Heart left ventricle (tissue), 16 donors: Measurements from ENCODE around the gene THAP5. TPM values are rescaled to one million over a fixed set of nuclear protein-coding genes. Genes with fewer than 3 reads are reported as not detected.

Source experiments
- ATAC-seq, 4 donors: fragments of 200-7000 bp; cut with Tn5 transposase; one replicate each; pipeline ENCODE4 v1.9.1; 2020 to 2022; ENCODE audit warnings: moderate library complexity in 4 of 4, mild to moderate bottlenecking in 3 of 4, moderate number of reproducible peaks in 1 of 4
- DNase-seq, 5 donors: peaks; one replicate each; pipeline ENCODE4 v3.0.0-alpha.2; 2020
- H3K27ac ChIP-seq, 12 donors: fragments of 200-600 bp; sonication (generic) in 4 of 12; one replicate each; pipeline versions ENCODE4 v1.5.0 to v1.8.0; 2016 to 2022; ENCODE audit warnings: mild to moderate bottlenecking in 2 of 12
- H3K27me3 ChIP-seq, 9 donors: fragments of 200-600 bp; sonication (generic) in 2 of 9; one replicate each; pipeline versions ENCODE4 v1.5.1 to v1.8.0; 2016 to 2022; ENCODE audit warnings: mild to moderate bottlenecking in 3 of 9
- H3K36me3 ChIP-seq, 9 donors: fragments of 200-600 bp; sonication (generic) in 2 of 9; one replicate each; pipeline versions ENCODE4 v1.5.0 to v1.8.0; 2018 to 2022; ENCODE audit warnings: mild to moderate bottlenecking in 2 of 9
- H3K4me1 ChIP-seq, 12 donors: fragments of 200-600 bp; sonication (generic) in 4 of 12; one replicate each; pipeline versions ENCODE4 v1.5.0 to v1.8.0; 2016 to 2022; ENCODE audit warnings: mild to moderate bottlenecking in 3 of 12
- H3K4me3 ChIP-seq, 12 donors: fragments of 200-600 bp; sonication (generic) in 4 of 12; one replicate each; pipeline versions ENCODE4 v1.5.0 to v1.8.0; 2017 to 2022; ENCODE audit warnings: mild to moderate bottlenecking in 9 of 12, moderate library complexity in 4 of 12
- H3K9me3 ChIP-seq, 12 donors: fragments of 200-600 bp; sonication (generic) in 4 of 12; one replicate each; pipeline versions ENCODE4 v1.5.0 to v1.8.0; 2016 to 2022; ENCODE audit warnings: mild to moderate bottlenecking in 1 of 12
- CTCF ChIP-seq, 12 donors: fragments of 200-600 bp; sonication (generic) in 4 of 12; IDR thresholded peaks; one replicate each; pipeline versions ENCODE4 v1.5.0 to v1.8.0; 2018 to 2022; ENCODE audit warnings: antibody characterized with exemption in 12 of 12, mild to moderate bottlenecking in 5 of 12
- POLR2A ChIP-seq, 2 donors: fragments of 450-650 bp; IDR thresholded peaks; one replicate each; pipeline ENCODE4 v1.6.1; 2017; ENCODE audit warnings: antibody characterized with exemption in 2 of 2, mild to moderate bottlenecking in 2 of 2, moderate library complexity in 2 of 2
- WGBS, 4 donors: extraction: QIAGEN DNeasy Blood & Tissue Kit in 2 of 4; methylation state at CpG; one replicate each; pipeline versions ENCODE4 v1.1.5 to v1.1.7; 2013 to 2018; 5-methylcytosine and 5-hydroxymethylcytosine counted together
- intact Hi-C, 10 donors: fragments of 100-400 bp; cut with DNase I; formaldehyde crosslinking; loops; one replicate each; pipeline versions ENCODE4 v1.11.1 to v1.14.2; 2022
- polyA plus RNA-seq, 2 donors: library from polyadenylated mRNA; stranded (reverse); fragments of 200-250 nt; gene quantifications; one replicate each; pipeline ENCODE4 v1.2.3, GENCODE V29; 2013
- total RNA-seq, 9 donors: library from RNA; depleted of rRNA in 2 of 9; stranded (reverse); fragments of >200 nt in 2 of 9; fragmentation: NEBNext Ultra II Directional in 3 of 9; extraction: Animal tissue kit (Norgen Biotek cat#: 25700) in 3 of 9; gene quantifications; one replicate each; pipeline versions ENCODE4 v1.1.0 to v1.2.4, GENCODE V29; 2016 to 2023
- donor health status: ischemic (EF 13 %, LVEDD 7.1; RV severe dilation, severe dysfunction).
- donor health status: healthy with polysubstance abuse.
- donor health status: DM: no; HTN: yes; CAD: no.
- donor health status: DM: no; HTN: no; CAD: no.
- donor health status: ischemic (EF 25% LVEDD 6.9; RV normal size, moderate dysfunction).
- donor health status: ischemic (EF 25% LVEDD 5.7; RV mildly dilated, moderate dysfunction).
- donor health status: healthy.
- donor health status: DM: yes; HTN: yes; CAD: no.
- donor health status: ischemic (EF 35%, LVEDD 5.7; RV mildly dilated, moderate dysfunction).
- donor health status: nonischemic (EF 11% LVEDD 7.7; RV severe dilation, severe dysfunction).
- donor health status: DM: yes; HTN: yes; CAD: no.
- donor health status: PGD.
- donor health status: ischemic (EF 29% LVEDD 5.4; RV normal size, mild dysfunction).
- donor health status: nonischemic (EF 23%, LVEDD 6.1; RV moderate dilation, normal function).

The THAP5 gene
- total and polyA plus RNA-seq, 11 donors = 7.6 to 34.4 (median 25.8) TPM

GRCh38 chr7:108576116-108576515, 6.6 kb upstream of the THAP5 start:
- ATAC-seq (no peak), DNase-seq (no peak)
- H3K4me1 ChIP-seq = peaks cover 0 to 27% (median 11%) of the 10 kb centered on the region in 12 donors
- no peak overlapping the region for H3K4me3 ChIP-seq
- H3K27me3 ChIP-seq = no peaks in the 10 kb centered on the region
- H3K36me3 ChIP-seq = peaks cover 0 to 51% (median 27%) of the 10 kb centered on the region in 9 donors
- H3K27ac ChIP-seq = no peak overlapping the region
- WGBS, 4 donors = 93 to 99% (median 96%) methylated on average over 1 of the region's 1 CpG
- H3K9me3 ChIP-seq = peaks cover 0 to 16% (median 4%) of the 10 kb centered on the region in 12 donors
- intact Hi-C loops = no loop called here
- no peak for TF ChIP-seq POLR2A (IDR thresholded peaks at IDR 0.05)
- TF ChIP-seq CTCF (IDR thresholded peaks at IDR 0.05) = no peak

- no peak for ATAC-seq
Observed at GRCh38 chr7:108575156-108575555, 5.7 kb upstream of the THAP5 start.

GRCh38 chr7:108572480-108572879, 3.0 kb upstream of the THAP5 start:
- 93 to 97% (median 95%) methylated on average over 2 of the region's 2 CpGs for WGBS, 4 donors
- no peaks in the 10 kb centered on the region for H3K9me3 ChIP-seq
- TF ChIP-seq CTCF (IDR thresholded peaks at IDR 0.05) = no peak
- no peak for TF ChIP-seq POLR2A (IDR thresholded peaks at IDR 0.05)
- H3K27ac ChIP-seq = no peak overlapping the region
- H3K36me3 ChIP-seq = peaks cover 0 to 42% (median 27%) of the 10 kb centered on the region in 9 donors
- peaks cover 4 to 45% (median 27%) of the 10 kb centered on the region in 12 donors for H3K4me1 ChIP-seq
- H3K27me3 ChIP-seq = no peaks in the 10 kb centered on the region
- intact Hi-C loops = no loop called here
- no peak overlapping the region for H3K4me3 ChIP-seq
- DNase-seq (no peak), ATAC-seq (no peak)

More at GRCh38 chr7:108575156-108575555, 5.7 kb upstream of the THAP5 start:
- peaks cover 0 to 49% (median 27%) of the 10 kb centered on the region in 9 donors for H3K36me3 ChIP-seq
- no peak for TF ChIP-seq POLR2A (IDR thresholded peaks at IDR 0.05)
- no peak for TF ChIP-seq CTCF (IDR thresholded peaks at IDR 0.05)
- 56 to 100% (median 93%) methylated on average over 2 of the region's 2 CpGs for WGBS, 4 donors
- no peak overlapping the region for H3K4me3 ChIP-seq
- H3K4me1 ChIP-seq = peaks cover 0 to 33% (median 14%) of the 10 kb centered on the region in 12 donors
- DNase-seq = no peak
- no peaks in the 10 kb centered on the region for H3K27me3 ChIP-seq
- intact Hi-C loops = no loop called here
- no peak overlapping the region for H3K27ac ChIP-seq
- peaks cover 0 to 12% (median 4%) of the 10 kb centered on the region in 12 donors for H3K9me3 ChIP-seq

- Histone ChIP-seq H3K27ac (peak overlapping the region; percentile 92 to 99 (median 95)), H3K4me3 (peak overlapping the region; percentile 68 to 94 (median 78)), H3K4me1 (peaks cover 4 to 58% (median 36%) of the 10 kb centered on the region in 12 donors), H3K9me3 (no peaks in the 10 kb centered on the region), H3K36me3 (peaks cover 0 to 47% (median 34%) of the 10 kb centered on the region in 9 donors), H3K27me3 (no peaks in the 10 kb centered on the region)
- TF ChIP-seq POLR2A (IDR thresholded peaks at IDR 0.05) (no peak), CTCF (IDR thresholded peaks at IDR 0.05) (no peak)
- WGBS, 4 donors = 0 to 1% (median 0%) methylated on average over 26 to 36 of the region's 36 CpGs
- intact Hi-C loops = no loop called here
- peak in 3 of 4 donors; percentile 23 to 51 (median 34) for ATAC-seq
- peak in 4 of 5 donors; percentile 20 to 56 (median 30) for DNase-seq
Observed at GRCh38 chr7:108570146-108570755, 745 bp upstream of the THAP5 start.
